ENCODE measurements around the gene HSD17B11. TPM values are rescaled to one million over a fixed set of nuclear protein-coding genes. Genes with fewer than 3 reads are reported as not detected.

The HSD17B11 gene
- polyA plus RNA-seq, 2 of the 4 experiments (the other 2 are of a cell fraction): 51.5 to 113 TPM

GRCh38 chr4:87433342-87433741, 42.4 kb upstream of the HSD17B11 start:
- Histone ChIP-seq H3K4me1 (no peaks in the 10 kb centered on the region), H3K4me2 (no peak overlapping the region), H3K4me3 (no peak overlapping the region), H3K9me3 (no peaks in the 10 kb centered on the region), H3K27ac (no peak overlapping the region)
- FAIRE-seq (no peak), ATAC-seq (no peak), DNase-seq (ENCODE audit: low read depth in 1 of 2, low spot score in 1 of 2) (no peak)
- 85% methylated on average over 2 of the region's 2 CpGs for WGBS (ENCODE audit: missing lambda C conversion rate)
- TF ChIP-seq FOSB (CRISPR knock-in tag; IDR thresholded peaks at IDR 0.05) (no peak), POLR2A (IDR thresholded peaks at IDR 0.05; ENCODE audit: low read length) (no peak), HDAC2 (IDR thresholded peaks at IDR 0.05) (no peak), RARB (CRISPR knock-in tag; IDR thresholded peaks at IDR 0.05) (no peak), POLR2AphosphoS2 (conservative IDR thresholded peaks at IDR 0.05; ENCODE audit: low read length) (no peak), HMGXB4 (CRISPR knock-in tag; IDR thresholded peaks at IDR 0.05; ENCODE audit: borderline replicate concordance) (no peak), E2F6 (IDR thresholded peaks at IDR 0.05; ENCODE audit: borderline replicate concordance, low read depth) (no peak), RFX5 (IDR thresholded peaks at IDR 0.05) (no peak)
- CTCF ChIA-PET: no interaction called here
- POLR2A ChIA-PET: no interaction called here

GRCh38 chr4:87430038-87430437, 39.0 kb upstream of the HSD17B11 start:
- Histone ChIP-seq H3K4me2 (no peak overlapping the region), H3K27ac (no peak overlapping the region), H3K4me3 (no peak overlapping the region), H3K4me1 (peaks cover 3% of the 10 kb centered on the region; the same call in 1 of the 3 replicates), H3K9me3 (no peaks in the 10 kb centered on the region)
- CTCF ChIA-PET: no interaction called here
- no peak for DNase-seq (ENCODE audit: low read depth in 1 of 2, low spot score in 1 of 2)
- 87% methylated on average over 2 of the region's 2 CpGs for WGBS (ENCODE audit: missing lambda C conversion rate)
- TF ChIP-seq FOXS1 (CRISPR knock-in tag; IDR thresholded peaks at IDR 0.05) (no peak), USF2 (IDR thresholded peaks at IDR 0.05) (no peak), MAFK (IDR thresholded peaks at IDR 0.05; ENCODE audit: partially characterized antibody) (no peak), MAZ (IDR thresholded peaks at IDR 0.05; ENCODE audit: borderline replicate concordance, low read depth, low read length) (no peak), HMGXB4 (CRISPR knock-in tag; IDR thresholded peaks at IDR 0.05; ENCODE audit: borderline replicate concordance) (no peak), SREBF2 (IDR thresholded peaks at IDR 0.05) (no peak), ZC3H11A (IDR thresholded peaks at IDR 0.05) (no peak), EHF (CRISPR knock-in tag; IDR thresholded peaks at IDR 0.05) (no peak), FOSB (CRISPR knock-in tag; IDR thresholded peaks at IDR 0.05) (no peak), HOXA7 (CRISPR knock-in tag; IDR thresholded peaks at IDR 0.05) (no peak), BHLHE40 (IDR thresholded peaks at IDR 0.05; ENCODE audit: low read depth, low read length) (no peak), NFE2L2 (conservative IDR thresholded peaks at IDR 0.05; ENCODE audit: low read length) (no peak), KDM5A (IDR thresholded peaks at IDR 0.05) (no peak), CHD4 (IDR thresholded peaks at IDR 0.05; ENCODE audit: borderline replicate concordance) (no peak), TP53 (CRISPR knock-in tag; IDR thresholded peaks at IDR 0.05) (no peak), MAX (IDR thresholded peaks at IDR 0.05) (no peak), ZFP36 (IDR thresholded peaks at IDR 0.05; ENCODE audit: borderline replicate concordance, partially characterized antibody) (no peak), HES2 (IDR thresholded peaks at IDR 0.05) (no peak)
- POLR2A ChIA-PET: no interaction called here
- ATAC-seq: no peak
- no peak for FAIRE-seq
